Mesodermal cell (in vitro differentiated cells): Measurements from ENCODE around the gene BCKDHA.
"Not testable (repeated sequence)": the region's sequence is repeated elsewhere in the genome, so short reads cannot be mapped to it uniquely, and the experiment has no call there.

ENCODE experiments used
- H3K27ac ChIP-seq: 2 replicates; pipeline ENCODE4 v1.7.0; 2013; ENCODE audit warnings: mild to moderate bottlenecking, low read depth, low read length, moderate library complexity; ENCODE audit not compliant: severe bottlenecking
- H3K36me3 ChIP-seq: 2 replicates; pipeline ENCODE4 v1.7.1; 2013; ENCODE audit warnings: mild to moderate bottlenecking, low read length, moderate library complexity; ENCODE audit not compliant: control insufficient read depth, insufficient read depth
- H3K4me1 ChIP-seq: one replicate; pipeline ENCODE4 v1.7.1; 2013; ENCODE audit warnings: mild to moderate bottlenecking, low read length; ENCODE audit not compliant: insufficient read depth, control insufficient read depth, poor library complexity, severe bottlenecking
- H3K4me3 ChIP-seq: 2 replicates; pipeline ENCODE4 v1.7.0; 2013; ENCODE audit warnings: low read length, control low read depth, mild to moderate bottlenecking; ENCODE audit not compliant: insufficient read depth, poor library complexity, severe bottlenecking; ENCODE audit errors: extremely low read depth
- H3K9me3 ChIP-seq: 2 replicates; pipeline ENCODE4 v1.7.1; 2013; ENCODE audit warnings: mild to moderate bottlenecking, low read length, moderate library complexity; ENCODE audit not compliant: control insufficient read depth
- WGBS, 2 experiments: methylation state at CpG; one replicate each; pipeline ENCODE4 v1.1.5; 2013; ENCODE audit warnings: missing lambda C conversion rate in 2 of 2; ENCODE audit not compliant: insufficient coverage in 2 of 2; 5-methylcytosine and 5-hydroxymethylcytosine counted together

Gene BCKDHA

DNA sequence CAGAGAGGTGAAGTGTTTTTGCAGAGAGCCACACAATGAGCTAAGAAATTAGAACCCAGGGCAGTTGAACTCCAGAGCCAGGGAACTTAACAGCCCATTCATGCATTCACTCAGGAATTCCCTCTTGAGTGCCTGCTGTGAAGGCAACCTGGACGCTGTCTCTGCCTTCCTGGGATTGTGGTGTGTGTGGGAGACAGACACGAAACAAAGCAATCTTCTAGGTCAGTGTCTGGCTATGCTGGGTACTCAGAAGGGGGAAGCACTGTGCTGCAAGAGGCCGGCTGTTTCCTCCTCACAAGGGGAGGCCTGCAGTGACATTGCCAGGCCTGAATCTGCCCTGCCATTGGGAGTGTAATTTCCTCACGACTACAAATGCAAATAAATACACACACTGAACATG is 9.7 kb downstream of the BCKDHA start:
- H3K9me3 ChIP-seq, result no peaks in the 10 kb centered on the region
- whole genome bisulfite sequencing, 2 experiments, result 17 to 30% methylated on average over 3 to 4 of the region's 4 CpGs
- H3K36me3 ChIP-seq, result peaks cover 12% of the 10 kb centered on the region
- H3K27ac ChIP-seq, result peak overlapping the region; percentile 69
- peaks cover 5% of the 10 kb centered on the region for H3K4me1 ChIP-seq
- H3K4me3 ChIP-seq, result no peak overlapping the region

GRCh38 chr19:41408256-41408655 is 10.6 kb downstream of the BCKDHA start:
- no peak overlapping the region for H3K27ac ChIP-seq
- 83 to 86% methylated on average over 3 of the region's 4 CpGs for whole genome bisulfite sequencing, 2 experiments
- H3K4me1 ChIP-seq, result peaks cover 5% of the 10 kb centered on the region
- no peak overlapping the region for H3K4me3 ChIP-seq
- no peaks in the 10 kb centered on the region for H3K9me3 ChIP-seq
- H3K36me3 ChIP-seq, result peaks cover 12% of the 10 kb centered on the region

- not testable (repeated sequence) for H3K27ac ChIP-seq, H3K4me1 ChIP-seq, H3K9me3 ChIP-seq, H3K4me3 ChIP-seq
- 90 to 95% methylated on average over 4 to 5 of the region's 5 CpGs for WGBS, 2 experiments
- peaks cover 17% of the 10 kb centered on the region for H3K36me3 ChIP-seq
These were observed 11.2 kb downstream of the BCKDHA start for GRCh38 chr19:41408846-41409245.

DNA sequence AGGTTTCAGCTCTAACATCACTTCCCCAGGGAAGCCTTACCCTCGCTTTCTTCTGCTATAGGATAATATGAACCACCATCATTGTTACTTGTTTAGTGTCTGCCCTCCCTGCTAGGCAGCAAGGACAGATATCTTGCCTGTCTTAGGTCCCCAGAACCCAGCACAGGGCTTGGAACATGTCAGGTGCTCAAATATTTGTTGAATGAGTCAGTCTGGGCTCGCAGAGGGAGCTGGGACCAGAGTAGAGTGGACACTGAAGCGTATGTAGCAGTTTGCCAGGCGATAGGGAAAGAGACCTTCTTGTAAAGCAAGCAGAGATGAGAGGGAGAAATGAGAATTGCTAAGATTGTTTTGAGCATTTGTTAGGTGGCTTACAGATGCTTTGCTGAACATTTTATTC is 11.7 kb downstream of the BCKDHA start:
- peaks cover 22% of the 10 kb centered on the region for H3K36me3 ChIP-seq
- H3K27ac ChIP-seq, result no peak overlapping the region
- no peaks in the 10 kb centered on the region for H3K9me3 ChIP-seq
- no peak overlapping the region for H3K4me3 ChIP-seq
- WGBS, 2 experiments, result 64 to 68% methylated on average over 3 to 4 of the region's 4 CpGs
- H3K4me1 ChIP-seq, result peaks cover 5% of the 10 kb centered on the region

DNA sequence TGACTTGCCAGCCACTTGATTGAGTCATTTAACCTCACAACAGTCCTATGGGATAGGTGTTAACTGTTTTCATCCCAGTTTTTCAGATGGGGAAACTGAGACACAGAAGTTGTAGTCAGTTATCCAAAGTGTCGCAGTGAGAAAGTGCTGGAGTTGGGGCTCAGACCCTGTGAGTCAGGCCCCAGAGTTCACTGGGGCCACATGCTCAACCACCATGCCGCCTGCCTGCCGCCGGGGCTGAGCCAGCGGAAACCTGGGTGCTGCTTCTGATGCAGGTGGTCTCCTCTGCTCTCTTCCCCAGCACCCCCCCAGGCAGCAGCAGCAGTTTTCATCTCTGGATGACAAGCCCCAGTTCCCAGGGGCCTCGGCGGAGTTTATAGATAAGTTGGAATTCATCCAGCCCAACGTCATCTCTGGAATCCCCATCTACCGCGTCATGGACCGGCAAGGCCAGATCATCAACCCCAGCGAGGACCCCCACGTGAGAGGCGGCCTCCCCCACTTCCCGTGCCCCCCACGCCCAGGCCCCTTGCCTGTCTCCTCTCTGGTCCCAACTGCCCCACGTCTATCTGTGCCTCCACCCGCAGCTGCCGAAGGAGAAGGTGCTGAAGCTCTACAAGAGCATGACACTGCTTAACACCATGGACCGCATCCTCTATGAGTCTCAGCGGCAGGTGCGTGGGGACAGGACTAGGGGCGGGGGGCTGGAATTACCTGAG is 12.9 kb downstream of the BCKDHA start:
- Histone ChIP-seq H3K4me3 (no peak overlapping the region), H3K36me3 (peaks cover 30% of the 10 kb centered on the region), H3K27ac (no peak overlapping the region), H3K9me3 (no peaks in the 10 kb centered on the region), H3K4me1 (peaks cover 5% of the 10 kb centered on the region)
- WGBS, 2 experiments, result 96% methylated on average over 19 to 21 of the region's 23 CpGs

DNA sequence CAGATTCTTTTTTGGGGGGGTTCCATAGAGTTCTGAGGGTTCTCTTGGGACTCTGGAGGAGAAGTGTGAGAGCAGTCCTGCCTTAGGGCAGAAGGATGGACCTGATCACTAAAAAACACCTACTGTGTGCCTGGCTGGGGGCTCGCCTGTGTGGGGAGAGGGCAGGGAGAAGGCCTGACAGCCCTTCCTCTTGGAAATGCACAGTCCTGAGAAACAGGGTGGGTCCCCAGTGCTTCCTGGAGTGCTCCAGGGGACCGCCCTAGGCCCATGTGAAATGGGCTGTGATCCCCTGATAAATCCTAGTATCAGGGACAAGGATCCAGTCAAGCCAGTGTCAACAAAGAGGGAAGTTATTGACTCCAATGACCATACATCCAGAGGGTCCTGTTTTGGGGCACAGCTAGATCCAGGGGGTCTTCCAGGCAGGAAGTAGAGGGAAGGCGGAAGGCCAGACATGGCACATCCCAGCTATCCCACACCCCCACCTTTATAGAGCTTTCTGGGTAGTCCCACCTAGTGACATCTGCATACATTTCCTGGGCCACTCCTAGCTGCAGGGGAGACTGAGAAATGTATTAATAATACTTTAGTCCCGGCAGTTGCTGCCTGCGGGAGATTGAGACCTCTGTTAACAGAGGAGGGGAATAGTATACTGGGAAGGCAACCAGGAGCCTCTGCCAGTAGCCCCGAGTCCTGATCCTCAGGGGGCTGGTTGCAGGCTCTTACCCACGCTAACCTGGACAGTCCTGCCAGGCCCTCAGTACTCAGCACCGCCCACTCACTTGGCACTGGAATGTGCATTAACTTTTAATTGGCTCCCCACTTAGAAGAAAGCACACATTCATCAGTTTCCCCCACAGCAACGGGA is 13.7 kb downstream of the BCKDHA start:
- Histone ChIP-seq H3K27ac (no peak overlapping the region), H3K9me3 (no peaks in the 10 kb centered on the region), H3K36me3 (peaks cover 31% of the 10 kb centered on the region), H3K4me3 (no peak overlapping the region), H3K4me1 (peaks cover 5% of the 10 kb centered on the region)
- 78 to 82% methylated on average over 6 of the region's 9 CpGs for WGBS, 2 experiments

DNA sequence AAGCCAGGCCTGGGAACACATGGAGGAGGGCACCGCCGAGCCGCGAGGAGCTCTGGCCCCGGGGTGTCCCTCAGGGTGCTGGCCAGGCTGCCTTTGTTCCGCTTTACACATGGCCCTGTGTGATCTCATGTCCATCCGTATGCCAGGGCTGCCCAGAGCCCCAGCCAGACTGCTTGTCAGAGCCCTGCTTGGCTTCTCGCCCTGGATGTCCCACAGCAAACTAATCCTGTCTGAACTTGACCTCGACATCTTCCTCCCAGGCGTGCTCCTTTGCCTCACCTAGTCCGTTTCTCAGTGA is 14.3 kb downstream of the BCKDHA start:
- 82 to 84% methylated on average over 10 to 11 of the region's 11 CpGs for WGBS, 2 experiments
- no peak overlapping the region for H3K4me3 ChIP-seq
- H3K4me1 ChIP-seq, result peaks cover 5% of the 10 kb centered on the region
- peaks cover 36% of the 10 kb centered on the region for H3K36me3 ChIP-seq
- H3K27ac ChIP-seq, result no peak overlapping the region
- no peaks in the 10 kb centered on the region for H3K9me3 ChIP-seq

DNA sequence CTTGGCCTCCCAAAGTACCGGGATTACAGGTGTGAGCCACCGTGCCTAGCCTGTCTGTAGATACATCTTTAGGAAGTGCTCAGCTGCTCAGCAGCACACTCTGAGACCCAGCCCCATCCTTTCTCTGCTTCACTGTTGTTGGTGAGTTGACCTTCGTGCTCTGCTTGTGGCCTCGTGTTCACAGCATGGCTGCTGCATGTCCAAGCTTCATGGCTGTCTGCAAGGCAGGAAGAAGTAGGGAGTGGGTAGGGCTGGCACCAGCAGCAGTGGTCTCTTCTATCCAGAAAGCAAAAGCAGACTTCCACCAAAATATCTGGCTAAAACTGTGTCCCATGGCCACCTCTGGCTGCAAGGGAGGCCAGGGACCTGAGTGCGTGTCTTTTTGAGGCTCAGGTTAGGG is 15.3 kb downstream of the BCKDHA start:
- 85 to 88% methylated on average over 3 to 5 of the region's 5 CpGs for WGBS, 2 experiments
- Histone ChIP-seq H3K4me3 (no peak overlapping the region), H3K36me3 (peaks cover 37% of the 10 kb centered on the region), H3K4me1 (no peaks in the 10 kb centered on the region), H3K27ac (no peak overlapping the region), H3K9me3 (no peaks in the 10 kb centered on the region)

DNA sequence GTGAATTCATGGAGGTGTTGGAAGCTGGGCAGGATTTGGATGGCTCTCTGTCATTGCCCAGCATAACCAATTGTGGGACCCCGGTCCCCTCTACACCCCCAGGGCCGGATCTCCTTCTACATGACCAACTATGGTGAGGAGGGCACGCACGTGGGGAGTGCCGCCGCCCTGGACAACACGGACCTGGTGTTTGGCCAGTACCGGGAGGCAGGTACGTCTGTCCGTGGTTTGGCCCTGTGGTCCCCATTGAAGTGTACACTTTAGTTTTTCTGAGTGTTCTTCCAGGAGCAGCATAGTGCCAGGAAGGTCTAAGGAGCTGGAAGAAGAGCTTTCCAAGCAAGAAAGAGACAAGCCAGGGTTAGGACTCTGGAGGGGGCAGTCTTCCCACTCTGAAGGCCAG is 16.3 kb downstream of the BCKDHA start:
- no peak overlapping the region for H3K4me3 ChIP-seq
- WGBS, 2 experiments, result 86 to 96% methylated on average over 9 to 10 of the region's 10 CpGs
- no peaks in the 10 kb centered on the region for H3K9me3 ChIP-seq
- H3K36me3 ChIP-seq, result peaks cover 46% of the 10 kb centered on the region
- no peaks in the 10 kb centered on the region for H3K4me1 ChIP-seq
- no peak overlapping the region for H3K27ac ChIP-seq

GRCh38 chr19:41414461-41414860 is 16.8 kb downstream of the BCKDHA start:
- Histone ChIP-seq H3K9me3 (no peaks in the 10 kb centered on the region), H3K4me3 (no peak overlapping the region), H3K27ac (no peak overlapping the region), H3K4me1 (no peaks in the 10 kb centered on the region), H3K36me3 (peaks cover 51% of the 10 kb centered on the region)
- WGBS, 2 experiments, result 81 to 94% methylated on average over 6 to 9 of the region's 9 CpGs

GRCh38 chr19:41415154-41415571 is 17.5 kb downstream of the BCKDHA start:
- H3K4me1 ChIP-seq, result no peaks in the 10 kb centered on the region
- H3K4me3 ChIP-seq, result no peak overlapping the region
- WGBS, 2 experiments, result 90 to 98% methylated on average over 6 to 7 of the region's 9 CpGs
- H3K36me3 ChIP-seq, result peaks cover 58% of the 10 kb centered on the region
- no peaks in the 10 kb centered on the region for H3K9me3 ChIP-seq
- H3K27ac ChIP-seq, result no peak overlapping the region
